GM18526 (cell line): ENCODE measurements around the gene FPR1.

Experiments
- POLR2A ChIP-seq: IDR thresholded peaks from 3 replicates; pipeline ENCODE4 v1.6.1; 2011; ENCODE audit not compliant: insufficient read length; ENCODE audit errors: extremely low read depth

Gene FPR1

DNA sequence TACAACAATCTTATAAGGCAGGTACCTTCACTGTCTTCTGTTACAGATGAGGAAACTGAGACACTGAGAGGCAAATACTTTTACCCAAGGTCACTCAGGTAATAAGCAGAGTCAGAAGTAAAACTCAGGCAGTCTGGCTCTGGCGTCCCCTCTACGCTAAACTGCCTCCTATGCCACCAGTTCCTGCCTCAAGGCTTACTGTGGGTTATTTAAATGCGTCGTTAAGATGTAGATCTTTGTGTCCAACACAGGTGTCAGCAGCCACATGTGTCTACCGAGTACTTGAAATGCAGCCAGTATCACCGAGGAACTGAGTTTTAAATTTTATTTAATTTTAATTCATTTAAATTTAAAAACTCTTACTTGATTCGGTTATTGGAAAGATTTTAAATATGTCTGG is 29.8 kb downstream of the FPR1 start:
- no peak for TF ChIP-seq POLR2A

DNA sequence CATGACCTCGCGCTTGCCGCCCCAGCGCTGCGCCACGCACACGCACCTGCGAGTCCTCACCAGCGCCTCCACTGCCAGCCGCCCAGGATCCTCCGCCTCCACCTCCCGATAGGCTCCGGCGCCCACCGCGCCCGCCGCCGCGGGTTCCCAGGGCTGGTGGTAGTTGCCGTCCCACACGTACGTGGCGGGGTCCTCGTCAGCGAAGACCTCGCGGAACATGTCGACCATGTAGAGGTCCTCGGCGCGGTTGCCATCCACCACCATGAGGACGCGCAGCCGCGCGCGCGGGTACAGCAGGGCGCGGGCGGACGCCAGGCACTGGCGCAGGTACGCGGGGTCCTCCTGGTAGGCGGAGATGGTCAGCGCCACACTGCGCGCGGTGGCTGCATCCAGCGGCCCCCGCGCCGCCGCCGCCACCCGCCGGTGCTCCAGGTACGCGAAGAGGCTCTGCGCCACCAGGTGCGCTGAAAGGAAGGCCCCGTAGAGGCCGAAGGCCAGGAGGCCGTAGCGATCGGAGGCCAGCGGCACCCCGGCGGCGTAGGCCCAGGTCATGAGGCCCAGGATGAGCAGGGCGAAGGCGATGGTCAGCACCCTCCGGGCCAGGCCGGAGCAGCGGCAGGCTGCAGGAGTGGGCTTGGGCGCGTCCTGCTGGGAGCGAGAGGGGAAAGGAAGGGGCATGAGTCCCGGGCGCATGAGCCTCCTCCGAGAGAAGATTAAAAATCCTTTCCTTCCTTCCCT is 32.3 kb downstream of the FPR1 start:
- TF ChIP-seq POLR2A, result no peak

DNA sequence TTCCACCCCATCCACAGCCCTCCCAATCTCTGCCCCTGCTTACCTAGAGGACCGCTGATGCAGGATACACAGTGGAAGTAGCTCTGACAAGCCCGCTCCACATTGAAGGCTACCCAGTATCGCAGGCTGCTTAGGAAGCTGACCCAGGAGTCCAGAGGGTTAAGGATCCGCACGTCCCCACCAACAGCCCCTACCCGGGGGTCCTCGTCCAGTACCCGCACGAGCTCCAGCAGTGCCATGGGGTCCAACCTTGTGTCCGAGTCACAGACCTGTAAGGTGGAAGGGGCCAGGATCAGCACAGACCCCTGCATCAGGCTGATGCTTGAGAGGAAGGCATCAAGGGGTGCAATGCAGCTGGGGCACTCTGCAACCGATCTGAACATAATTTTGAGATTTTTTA is 34.8 kb downstream of the FPR1 start:
- TF ChIP-seq POLR2A, result no peak

DNA sequence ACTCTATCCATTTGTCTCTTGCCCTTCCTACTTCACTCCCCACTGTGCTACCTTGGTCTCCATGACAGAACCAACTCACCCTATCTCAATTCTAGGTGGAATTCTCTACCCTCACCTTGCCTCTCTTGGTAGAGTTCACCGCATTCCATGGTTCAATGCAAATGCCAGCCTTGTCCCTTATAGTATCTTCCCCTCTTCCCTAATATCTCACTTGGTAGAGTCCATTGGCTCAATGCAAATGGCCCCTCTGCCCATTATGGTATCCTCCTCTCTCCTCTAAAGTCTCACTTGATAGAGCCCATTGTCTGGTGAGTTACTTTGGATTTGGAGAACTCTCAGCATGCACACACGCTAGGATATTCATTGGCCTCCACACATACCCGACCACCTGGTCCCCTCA is 35.8 kb downstream of the FPR1 start:
- TF ChIP-seq POLR2A, result no peak

DNA sequence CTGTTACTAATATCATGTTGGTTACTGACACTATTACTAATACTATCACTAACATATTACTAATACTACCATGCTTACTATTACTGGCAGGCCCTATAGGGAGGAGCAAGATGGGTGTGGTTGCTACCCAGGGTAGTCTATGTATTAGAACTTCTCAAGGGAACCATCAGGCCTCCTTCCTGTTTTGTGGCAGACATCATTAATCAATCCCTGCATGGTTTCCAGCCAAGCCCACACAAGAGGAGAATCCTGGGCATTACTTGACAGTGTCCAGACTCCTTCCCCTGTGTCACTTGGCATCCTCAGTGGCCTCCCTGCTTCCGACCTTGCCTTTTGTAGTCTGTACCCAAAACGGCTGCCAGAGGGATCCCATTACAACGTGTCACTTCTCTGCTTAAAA is 36.8 kb downstream of the FPR1 start:
- TF ChIP-seq POLR2A, result no peak

DNA sequence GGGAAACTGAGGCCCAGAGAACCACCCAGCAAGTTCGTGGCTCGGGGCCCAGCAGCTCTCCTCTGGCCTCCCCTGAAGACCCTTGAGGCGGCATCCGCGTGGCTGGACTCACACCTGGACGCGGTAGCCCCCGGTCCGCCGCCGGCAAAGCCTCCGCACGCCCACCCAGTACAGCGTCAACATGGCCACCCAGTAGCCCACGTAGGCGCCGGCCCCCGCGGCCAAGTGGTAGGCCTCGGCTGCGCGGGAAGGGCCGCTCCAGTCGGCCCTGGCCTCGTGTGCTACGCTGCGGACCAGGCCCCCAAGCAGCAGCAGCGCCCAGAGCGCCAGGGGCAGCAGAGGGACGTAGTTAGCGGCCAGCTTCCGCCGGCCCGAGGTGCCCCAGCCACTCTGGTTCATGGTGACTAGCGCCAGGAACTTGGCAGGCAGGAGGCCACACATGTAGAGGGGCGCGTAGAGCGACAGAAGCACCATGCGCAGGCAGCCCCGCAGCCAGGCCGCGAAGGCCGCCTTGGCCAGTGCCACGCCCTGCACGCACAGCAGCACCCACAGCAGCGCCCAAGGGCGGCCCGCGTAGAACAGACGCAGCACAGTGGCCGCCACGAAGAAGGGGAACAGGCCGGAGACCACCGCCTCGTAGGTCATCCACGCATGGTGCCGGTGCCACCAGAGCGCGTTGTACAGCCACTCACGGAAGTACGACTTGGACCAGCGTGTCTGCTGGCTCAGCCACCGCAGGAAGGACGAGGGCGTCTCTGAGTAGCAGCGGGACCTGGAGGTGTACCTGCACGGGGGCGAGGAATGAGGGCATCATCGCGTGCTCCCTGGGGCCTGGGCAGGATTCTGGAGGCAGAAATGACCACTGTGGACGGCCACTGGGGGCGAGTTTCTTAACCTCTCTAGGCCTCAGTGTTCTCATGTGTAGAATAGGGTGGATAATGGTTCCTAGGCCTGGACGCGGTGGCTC is 38.1 kb downstream of the FPR1 start:
- TF ChIP-seq POLR2A, result no peak

DNA sequence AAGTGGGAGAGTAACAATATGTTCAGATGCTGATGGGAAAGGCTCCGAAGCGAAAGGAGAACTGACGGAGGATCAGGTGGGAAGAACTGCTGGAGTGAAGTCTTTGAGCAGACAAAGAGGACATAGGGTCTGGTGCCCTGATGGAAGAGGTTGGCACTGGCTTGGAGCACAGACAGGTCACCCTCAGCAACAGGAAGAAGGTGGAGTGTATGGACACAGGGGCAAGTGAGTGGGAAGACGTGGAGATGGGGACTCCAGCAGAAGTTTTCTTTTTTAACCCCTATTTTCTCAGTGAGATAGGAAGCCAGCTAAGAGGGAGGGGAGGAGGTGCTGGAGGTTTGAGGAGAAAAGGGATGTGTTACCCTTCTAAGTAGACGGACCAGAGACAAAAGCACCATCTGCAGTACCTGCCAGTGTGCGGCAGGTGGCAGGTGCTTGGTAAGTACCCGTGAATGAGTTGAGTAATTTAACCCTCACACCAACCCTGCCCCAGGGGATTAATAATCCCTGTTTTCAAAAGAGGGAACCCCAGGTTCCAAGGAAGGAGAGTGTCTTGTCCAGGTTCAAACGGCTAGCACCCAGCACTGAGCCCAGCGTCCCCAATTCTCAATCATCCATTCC is 39.1 kb downstream of the FPR1 start:
- no peak for TF ChIP-seq POLR2A

DNA sequence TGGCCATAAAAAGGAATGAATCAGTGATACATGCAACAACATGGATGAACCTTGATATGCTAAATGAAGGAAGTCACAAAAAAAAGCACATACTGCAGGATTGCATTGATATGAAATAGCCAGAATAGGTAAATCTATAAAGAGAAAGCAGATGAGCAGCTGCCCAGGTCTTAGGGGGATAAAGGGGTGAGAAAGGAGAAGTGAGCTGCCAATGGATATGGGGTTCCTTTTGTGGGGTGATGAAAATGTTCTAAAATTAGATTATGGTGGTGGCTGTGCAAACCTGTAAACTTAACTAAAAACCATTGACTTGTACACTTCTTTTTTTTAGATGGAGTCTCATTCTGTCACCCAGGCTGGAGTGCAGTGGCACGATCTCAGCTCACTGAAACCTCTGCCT is 40.0 kb downstream of the FPR1 start:
- no peak for TF ChIP-seq POLR2A

DNA sequence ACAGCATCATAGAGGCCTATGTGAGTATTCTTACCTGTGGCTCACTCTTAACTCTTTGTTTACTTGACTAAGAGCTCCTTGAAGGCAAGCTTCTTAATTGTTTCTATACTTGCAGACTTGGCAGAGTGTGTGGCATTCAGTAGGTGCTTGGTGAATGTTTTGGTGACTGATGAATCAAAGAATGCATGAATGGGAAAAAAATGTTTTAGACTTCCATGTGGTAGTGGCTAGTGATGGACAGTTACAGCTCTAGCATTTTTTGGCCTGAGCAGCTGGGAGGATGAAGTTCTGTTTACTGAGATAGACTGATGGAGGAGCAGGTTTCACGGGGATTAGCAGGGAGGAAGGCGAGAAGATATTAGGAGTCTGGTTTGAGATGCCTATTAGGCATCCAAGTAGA is 41.5 kb downstream of the FPR1 start:
- no peak for TF ChIP-seq POLR2A

DNA sequence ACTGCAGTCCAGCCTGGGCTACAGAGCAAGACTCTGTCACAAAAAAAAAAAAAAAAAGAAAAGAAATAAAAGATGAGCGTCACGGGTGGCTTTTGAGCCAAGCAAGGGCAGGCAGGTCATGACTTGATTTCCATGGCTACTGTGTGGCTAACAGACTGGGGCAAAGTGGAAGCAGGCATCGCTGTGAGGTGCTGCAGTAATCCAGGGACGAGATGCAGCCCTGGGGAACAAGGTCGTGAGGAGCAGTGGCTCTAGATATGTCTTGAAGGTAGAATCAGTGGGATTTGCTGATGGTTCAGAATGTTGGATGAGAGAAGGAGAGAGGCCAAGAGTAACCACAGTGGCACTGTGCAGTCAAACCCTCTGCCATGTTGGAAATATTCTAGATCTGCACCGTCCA is 42.1 kb downstream of the FPR1 start:
- no peak for TF ChIP-seq POLR2A

DNA sequence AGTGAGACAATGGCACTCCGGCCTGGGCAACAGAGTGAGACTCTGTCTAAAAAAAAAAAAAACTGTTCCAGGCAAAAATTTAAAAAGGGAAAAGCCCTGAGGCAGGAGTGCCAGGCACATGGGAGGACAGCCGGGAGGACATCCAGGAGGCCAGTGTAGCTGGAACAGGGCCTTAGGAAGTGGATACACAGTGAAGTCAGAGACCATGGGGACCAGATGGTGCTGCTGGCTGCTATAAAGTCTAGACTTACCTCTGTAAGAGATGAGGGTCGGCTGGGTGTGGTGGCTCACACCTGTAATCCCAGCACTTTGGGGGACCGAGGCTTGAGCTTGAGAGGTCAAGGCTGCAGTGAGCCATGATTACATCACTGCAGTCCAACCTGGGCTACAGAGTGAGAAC is 42.9 kb downstream of the FPR1 start:
- no peak for TF ChIP-seq POLR2A

DNA sequence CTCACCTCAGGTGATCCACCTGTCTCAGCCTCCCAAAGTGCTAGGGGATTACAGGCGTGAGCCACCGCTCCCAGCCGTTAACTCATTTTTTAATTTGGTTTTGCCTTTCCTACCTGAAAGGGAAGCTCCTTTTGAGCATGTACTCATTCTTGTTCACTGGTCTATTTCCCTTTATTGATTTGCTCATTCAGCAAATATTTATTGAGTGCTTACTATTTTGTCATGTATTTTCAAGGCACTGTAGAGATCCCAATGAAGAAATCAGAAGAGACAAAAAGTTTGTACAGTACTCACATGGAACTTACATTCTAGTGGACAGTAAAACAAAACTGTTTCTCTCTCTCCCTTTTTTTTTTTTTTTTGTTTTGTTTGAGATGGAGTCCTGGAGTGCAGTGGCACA is 44.8 kb downstream of the FPR1 start:
- no peak for TF ChIP-seq POLR2A

DNA sequence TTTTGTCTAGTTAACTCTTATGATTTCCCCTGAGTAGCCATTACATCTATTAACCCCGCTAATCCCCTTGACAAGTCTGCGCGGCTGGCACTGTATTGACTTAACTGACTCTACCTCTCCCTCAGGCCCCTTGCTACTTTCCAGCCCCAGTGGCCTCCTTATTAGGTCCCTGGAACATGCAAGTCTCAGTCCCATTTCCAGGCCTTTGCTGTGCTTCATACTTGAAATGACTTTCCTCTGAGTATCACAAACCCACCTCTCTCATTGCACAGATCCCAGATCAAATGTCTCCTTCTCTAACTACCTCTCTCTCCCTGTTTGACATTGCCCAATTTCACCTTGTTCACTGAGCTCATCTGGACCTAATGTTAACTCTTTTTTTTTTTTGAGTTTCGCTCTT is 45.4 kb downstream of the FPR1 start:
- no peak for TF ChIP-seq POLR2A

DNA sequence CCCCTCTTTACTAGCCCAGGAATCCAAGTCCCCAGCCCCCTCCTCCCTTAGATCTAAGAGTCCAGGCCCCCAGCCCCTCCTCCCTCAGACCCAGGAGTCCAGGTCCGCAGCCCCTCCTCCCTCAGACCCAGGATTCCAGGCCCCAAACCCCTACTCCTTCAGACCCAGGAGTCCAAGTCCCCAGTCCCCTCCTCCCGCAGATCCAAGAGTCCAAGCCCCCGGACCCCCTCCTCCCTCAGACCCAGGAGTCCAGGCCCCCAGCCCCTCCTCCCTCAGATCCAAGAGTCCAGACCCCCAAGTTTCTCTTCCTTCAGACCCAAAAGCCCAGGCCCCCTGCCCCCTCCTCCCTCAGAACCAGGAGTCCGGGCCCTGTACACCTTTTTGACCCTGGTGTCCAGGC is 47.1 kb downstream of the FPR1 start:
- TF ChIP-seq POLR2A, result no peak

DNA sequence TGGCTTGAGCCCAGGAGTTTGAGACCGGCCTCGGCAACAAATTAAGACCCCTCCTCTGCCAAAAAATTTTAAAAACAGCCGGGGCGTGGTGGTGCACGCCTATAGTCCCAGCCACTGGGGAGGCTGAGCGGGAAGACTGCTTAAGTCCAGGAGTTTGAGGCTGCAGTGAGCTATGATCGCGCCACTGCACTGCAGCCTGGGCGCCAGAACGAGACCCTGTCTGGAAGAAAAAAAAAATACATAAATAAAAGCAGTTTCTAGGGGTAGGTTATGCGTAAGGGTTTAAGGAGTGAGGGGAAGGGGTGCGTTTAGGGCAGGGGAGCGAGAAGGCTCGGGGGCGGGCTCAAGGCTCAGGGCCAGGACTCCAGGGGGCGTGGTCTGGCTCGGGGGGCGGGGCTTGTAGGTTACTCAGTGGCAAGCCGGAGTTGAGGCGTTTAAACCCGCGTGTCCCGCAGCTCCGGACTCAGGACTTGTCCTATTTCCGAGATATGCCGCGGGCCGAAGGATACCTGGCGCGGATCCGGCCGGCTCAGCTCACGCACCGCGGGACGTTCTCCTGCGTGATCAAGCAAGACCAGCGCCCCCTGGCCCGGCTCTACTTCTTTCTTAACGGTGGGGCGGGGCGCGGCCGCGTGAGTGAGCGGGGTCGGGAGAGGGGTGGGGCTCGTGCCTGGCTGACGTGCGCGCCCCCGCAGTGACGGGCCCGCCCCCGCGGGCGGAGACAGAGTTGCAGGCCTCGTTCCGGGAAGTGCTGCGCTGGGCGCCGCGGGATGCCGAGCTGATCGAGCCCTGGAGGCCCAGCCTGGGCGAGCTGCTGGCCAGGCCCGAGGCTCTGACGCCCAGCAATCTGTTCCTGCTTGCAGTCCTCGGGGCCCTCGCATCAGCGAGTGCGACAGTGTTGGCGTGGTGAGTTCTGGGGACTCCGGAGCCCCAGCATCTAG is 47.8 kb downstream of the FPR1 start:
- peak; percentile 95 for TF ChIP-seq POLR2A
